GM21737 (cell line): ENCODE measurements around the gene ABHD12B.
"Not testable (repeated sequence)": the region's sequence is repeated elsewhere in the genome, so short reads cannot be mapped to it uniquely, and the experiment has no call there.

ENCODE experiments used
- ATAC-seq: cut with Tn5 transposase; IDR thresholded peaks from one replicate; pipeline ENCODE4 v1.9.1; 2021; ENCODE audit warnings: mild to moderate bottlenecking, moderate library complexity; ENCODE audit not compliant: unreplicated experiment

The ABHD12B gene

DNA sequence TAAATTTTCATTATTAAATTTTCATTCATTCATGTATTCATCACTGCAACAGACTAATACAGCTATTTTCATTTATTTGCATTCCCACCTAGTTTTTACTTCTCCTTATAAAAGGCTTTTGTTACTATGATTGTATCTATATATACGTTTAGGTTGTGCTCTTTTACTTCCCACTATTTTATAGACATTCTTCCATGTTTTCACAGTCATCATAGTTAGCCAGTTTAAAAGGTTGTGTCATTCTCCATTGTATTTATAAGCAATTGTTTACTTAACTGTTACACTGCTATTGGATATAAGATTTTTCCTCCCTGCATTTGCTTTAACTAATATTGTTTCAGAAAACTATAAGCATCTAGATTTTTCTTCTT, 12.0 kb downstream of the ABHD12B start:
- ATAC-seq = no peak

DNA sequence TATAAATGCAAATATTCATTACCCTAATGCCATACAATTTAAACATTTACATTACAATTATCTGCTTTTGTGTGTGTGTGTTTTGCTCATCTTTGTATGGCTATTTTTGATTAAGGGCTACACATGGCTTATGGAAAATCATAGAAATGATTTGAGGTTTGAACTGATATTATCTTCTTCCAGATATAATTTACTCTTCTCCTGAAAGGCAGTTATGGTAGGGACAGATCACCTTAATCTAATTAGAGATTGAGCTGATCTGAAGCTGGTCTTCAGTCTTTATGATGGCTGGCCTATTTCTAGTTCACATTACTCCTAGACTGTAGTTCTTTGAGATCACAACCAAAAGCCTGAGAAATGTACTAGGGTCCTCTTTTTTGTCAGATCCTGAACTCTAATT, 15.6 kb downstream of the ABHD12B start:
- ATAC-seq = no peak

DNA sequence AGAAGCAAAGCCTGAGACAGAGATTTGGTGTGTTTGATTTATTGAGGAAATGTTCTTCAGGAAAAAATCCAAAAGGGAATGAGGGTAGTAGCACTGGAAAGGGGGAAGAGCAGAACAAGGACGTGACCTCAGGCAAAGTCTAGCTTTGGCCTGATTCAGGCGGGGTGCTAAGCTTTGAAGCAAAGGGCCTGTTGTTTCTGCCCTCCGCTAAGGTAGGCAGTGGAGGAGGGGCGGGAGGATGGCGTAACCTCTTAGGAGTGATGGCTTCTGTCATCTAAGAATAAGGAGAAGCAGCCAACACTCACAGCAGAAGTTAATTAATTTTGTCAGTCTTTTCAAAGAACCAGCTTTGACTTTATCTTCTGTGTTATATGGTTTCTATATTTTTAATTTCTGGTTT, 20.4 kb downstream of the ABHD12B start:
- ATAC-seq = no peak

DNA sequence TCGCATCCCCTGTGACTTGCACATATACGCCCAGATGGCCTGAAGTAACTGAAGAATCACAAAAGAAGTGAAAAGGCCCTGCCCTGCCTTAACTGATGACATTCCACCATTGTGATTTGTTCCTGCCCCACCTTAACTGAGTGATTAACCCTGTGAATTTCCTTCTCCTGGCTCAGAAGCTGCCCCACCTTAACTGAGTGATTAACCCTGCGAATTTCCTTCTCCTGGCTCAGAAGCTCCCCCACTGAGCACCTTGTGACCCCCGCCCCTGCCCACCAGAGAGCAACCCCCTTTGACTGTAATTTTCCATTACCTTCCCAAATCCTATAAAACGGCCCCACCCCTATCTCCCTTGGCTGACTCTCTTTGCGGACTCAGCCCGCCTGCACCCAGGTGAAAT, 24.6 kb downstream of the ABHD12B start:
- ATAC-seq = not testable (repeated sequence)

- not testable (repeated sequence) for ATAC-seq
Observed at GRCh38 chr14:50897005-50897404, 25.2 kb downstream of the ABHD12B start.

DNA sequence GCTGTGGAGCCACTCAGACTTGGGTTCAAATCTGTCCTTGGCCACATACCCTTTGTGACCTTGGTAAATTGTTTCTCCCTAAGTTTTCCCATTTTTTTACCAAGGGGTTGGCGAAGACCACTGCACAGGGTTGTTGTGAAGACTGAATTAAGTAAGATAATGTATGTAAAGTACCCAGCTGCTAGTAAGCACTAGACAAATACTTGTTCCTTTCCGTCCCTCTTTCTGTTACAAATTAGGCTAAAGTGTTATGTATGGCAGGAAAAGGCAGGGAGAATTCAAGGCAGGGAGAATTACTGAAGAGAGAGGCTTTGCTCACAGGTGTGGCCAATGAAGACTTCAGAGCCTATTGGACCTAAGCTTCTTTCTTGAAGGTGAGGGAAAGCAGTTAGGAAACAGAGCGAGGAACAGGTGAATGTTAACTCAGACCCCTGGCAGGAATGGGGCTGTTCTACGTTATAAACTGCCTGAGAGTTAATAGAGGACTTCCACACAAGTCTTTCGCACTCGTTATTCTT, 25.9 kb downstream of the ABHD12B start:
- no peak for ATAC-seq

DNA sequence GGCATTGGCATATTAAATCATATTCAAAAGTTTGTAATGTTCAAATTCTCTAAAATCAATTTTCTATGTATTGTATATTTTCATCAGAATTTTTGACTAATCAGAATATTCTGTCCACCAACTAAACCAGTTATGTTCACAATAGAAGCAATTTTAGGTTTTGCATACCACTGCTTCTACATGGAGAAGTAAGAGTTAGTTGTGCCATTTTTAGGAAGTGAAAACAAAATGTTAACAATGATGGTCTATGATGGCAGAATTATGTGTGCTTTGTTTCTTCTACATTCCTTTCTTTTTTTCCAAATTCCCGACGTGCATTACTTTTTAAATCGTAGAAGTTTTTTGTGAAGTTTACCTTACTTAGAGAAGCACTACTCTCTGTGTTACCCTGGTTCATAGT, 29.5 kb downstream of the ABHD12B start:
- ATAC-seq = no peak

- no peak for ATAC-seq
Observed at GRCh38 chr14:50904719-50905118, 32.9 kb downstream of the ABHD12B start.

GRCh38 chr14:50906326-50907065, 34.6 kb downstream of the ABHD12B start:
- no peak for ATAC-seq

DNA sequence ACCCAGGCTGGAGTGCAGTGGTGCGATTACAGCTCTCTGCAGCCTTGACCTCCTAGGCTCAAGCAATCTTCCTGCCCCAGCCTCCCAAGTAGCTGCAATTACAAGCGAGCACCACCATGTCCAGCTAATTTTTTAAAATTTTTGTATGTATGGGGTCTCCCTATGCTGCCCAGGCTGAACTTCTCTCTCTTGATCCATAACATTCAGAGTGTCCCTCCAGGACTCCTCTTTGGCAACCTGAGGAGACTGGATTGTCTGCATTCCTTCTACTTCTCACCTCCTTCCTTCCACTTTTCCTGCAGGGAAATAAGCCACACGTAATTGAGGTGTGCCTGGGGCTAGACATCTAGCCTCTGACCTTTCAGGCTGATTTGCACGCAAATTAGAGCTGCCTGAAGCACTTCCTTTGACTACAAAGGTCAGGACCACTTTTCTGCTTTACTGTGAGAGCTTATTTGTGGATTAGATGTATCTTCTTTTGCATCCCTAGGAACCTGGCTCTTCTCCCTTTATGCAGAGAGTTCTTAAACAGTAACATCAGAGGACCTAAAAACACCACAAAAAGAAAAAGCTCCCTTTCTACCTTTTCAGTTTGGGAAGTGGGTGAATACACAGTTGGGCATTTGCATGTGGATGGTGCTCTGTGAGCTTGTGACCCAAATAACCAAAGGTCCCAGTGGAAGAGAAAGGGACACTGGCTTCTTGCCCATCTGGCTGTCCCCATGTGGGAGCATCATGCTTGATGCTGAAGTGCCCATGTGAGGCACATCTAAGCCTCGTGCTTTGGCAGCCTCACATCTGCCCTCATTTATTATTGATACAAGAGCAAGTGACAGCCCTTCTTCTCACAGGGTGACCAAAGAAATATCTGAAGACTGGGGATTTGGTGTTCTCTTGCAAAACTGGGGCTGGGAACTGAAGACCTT, 38.9 kb downstream of the ABHD12B start:
- ATAC-seq = no peak

DNA sequence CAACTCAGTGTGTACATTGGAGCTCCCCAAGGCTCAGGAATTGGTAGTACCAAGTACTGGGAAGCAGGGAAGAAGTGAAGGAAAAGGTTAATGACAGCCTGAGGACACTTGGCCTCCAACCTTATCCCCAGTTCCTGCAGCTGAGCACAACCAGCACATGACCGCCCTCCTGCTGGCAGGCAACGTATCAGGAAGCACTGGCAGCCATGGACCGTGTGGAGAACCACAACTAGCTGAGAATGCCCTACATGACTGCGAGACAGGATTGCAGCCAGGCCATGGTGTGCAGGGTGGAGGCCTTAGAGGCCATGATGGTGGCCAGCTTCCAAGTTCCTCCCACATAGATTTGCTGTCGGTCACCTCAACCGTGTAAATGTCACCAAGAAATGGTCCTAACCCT, 45.6 kb downstream of the ABHD12B start:
- no peak for ATAC-seq

DNA sequence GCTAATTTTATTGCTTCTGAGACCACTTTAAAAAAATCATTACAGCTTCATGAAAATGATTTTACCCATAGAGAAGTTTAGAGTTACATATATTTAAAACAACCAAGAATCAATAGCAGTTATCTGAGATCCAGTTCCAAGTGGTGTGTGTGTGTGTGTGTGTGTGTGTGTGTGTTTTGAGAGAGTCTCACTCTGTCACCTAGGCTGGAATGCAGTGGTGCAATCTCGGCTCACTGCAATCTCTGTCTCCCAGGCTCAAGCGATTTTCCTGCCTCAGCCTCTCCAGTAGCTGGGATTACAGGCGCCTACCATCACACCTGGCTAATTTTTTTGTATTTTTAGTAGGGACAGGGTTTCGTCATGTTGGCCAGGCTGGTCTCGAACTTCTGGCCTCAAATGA, 47.7 kb downstream of the ABHD12B start:
- not testable (repeated sequence) for ATAC-seq

GRCh38 chr14:50920482-50921230, 48.8 kb downstream of the ABHD12B start:
- no peak for ATAC-seq

DNA sequence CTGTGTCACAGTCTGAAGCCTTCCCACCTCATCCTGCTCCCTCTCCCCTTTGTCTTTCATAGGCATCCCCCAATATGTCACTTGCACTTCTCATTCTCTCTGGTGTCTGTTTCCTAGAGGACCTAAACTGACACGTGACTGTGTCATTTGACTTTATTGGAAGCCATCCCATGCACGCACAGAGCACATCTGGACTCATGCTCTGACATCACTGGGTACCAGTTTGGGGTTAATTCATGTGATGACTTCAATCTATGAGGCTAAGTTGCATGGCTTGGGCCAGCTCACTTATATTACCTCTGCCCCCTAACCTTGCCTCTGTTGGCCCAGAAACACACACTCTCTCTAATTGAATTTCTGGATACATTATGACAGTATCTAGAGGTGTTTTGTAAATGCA, 51.0 kb downstream of the ABHD12B start:
- no peak for ATAC-seq

GRCh38 chr14:50924236-50924635, 52.4 kb downstream of the ABHD12B start:
- no peak for ATAC-seq

DNA sequence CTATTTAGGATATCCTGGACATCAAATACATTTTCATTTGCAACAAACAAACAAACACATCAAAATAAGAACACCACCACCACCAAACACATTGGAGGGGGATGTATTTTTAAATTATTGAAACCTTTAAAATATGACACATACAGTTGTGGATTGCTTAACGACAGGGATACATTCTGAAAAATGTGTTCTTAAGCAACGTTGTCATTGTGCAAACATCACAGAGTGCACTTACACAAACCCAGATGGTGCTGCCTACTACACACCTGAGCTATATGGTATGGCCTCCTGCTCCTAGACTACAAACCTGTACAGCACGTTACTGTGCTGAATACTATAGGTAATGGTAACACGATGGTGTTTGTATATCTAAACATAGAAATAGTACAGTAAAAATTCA, 53.0 kb downstream of the ABHD12B start:
- ATAC-seq = no peak

GRCh38 chr14:50926851-50927386, 55.1 kb downstream of the ABHD12B start:
- no peak for ATAC-seq

DNA sequence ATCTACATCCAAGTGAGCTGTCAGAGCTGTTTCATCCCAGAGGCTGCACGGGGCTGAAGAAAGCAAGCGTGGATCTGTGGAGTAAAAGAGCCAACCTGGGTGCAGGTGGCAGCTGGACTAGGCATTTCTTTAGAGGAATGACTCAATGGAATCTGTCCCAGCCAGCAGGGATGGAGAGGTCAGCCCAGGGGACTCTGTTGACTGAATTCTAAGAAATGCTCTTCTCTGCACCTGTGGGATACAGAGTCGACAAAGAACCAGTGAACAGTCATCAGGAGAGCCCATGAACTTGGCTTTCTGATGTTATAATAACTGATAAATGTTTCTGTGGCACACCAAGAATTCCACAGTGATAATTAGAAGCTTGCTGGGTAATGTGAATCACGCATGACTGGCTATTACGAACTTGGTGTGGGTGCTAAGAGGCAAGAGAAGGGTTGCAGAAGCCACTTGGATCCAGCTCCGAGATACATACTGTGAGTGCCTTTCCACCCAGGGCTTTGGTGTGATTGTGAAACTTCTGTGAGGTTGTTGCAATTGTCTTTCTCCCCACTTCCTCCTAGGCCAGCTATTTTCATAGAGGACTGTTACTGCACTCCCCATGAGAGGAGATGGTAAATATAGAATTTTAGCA, 56.3 kb downstream of the ABHD12B start:
- ATAC-seq = no peak

DNA sequence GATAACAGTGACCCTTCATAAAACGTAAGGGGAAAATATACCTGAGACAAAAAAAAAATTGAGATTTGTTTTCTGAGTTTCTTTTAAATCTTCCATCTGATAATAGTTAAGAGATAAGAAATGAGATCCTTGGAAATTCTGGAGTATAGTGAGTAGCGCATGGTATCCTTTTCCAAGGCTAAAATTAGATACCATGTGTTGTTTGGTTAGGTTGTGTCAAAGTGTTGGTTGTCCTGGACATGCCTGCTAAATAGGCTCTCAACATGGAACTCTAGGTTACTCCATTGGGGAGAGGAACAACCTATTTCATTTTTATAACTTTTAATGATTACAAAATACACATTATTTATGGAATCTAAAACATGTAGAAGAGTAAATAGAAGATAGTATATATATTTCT, 57.7 kb downstream of the ABHD12B start:
- no peak for ATAC-seq

DNA sequence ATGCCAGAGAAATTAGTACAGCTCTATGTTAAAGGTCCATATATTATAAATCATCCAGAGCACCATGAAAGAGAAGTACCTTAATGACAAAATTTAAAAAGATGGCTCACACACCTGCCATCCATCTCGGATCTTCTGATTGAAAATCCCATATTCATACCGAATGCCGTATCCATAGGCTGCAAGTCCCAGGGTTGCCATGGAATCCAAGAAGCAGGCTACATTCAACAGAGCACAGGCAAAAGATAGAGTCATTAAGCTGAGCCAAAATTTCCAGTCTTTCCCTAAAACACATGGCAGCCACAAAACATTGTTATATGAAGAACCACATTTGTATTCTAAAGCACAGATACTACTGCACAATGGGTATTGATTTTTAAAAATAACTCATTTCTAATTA, 59.7 kb downstream of the ABHD12B start:
- ATAC-seq = no peak

DNA sequence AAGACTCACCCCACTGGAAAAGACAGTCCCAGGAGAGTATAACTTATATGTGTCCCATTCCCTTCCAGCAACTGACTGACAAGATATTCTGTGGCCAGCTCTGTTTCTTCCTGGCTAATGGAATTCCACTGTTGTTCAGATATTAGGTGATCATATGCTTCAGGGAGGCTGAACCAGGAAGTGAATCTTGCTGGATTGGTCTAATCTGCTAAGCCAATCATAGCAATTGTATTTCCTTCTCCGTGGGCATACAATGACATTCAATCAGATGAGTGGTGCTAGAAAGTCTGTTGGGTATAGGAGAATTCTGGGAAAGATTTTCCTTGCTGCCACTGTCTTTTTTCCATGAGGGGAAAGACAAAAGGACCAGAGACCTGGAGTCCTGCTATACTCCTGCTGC, 60.3 kb downstream of the ABHD12B start:
- no peak for ATAC-seq
